HL-60 (cell line): Measurements from ENCODE around the gene SMOC2.

Experiments
- CTCF ChIP-seq: IDR thresholded peaks from one replicate; pipeline ENCODE4 v1.5.1; 2011; ENCODE audit warnings: low read length, control low read depth, inconsistent platforms; ENCODE audit not compliant: insufficient read depth
- POLR2AphosphoS5 ChIP-seq: IDR thresholded peaks from 2 replicates; pipeline ENCODE4 v1.6.1; 2012; ENCODE audit warnings: low read depth
- REST ChIP-seq: IDR thresholded peaks from 2 replicates; pipeline ENCODE4 v1.6.1; 2012; ENCODE audit warnings: low read depth; ENCODE audit not compliant: insufficient replicate concordance

- TF ChIP-seq POLR2AphosphoS5 (no peak), CTCF (no peak), REST (no peak)
Observed at GRCh38 chr6:168663041-168663440, 222.1 kb downstream of the SMOC2 start.
